ENCODE measurements around the gene CFAP52.

CFAP52 gene

DNA sequence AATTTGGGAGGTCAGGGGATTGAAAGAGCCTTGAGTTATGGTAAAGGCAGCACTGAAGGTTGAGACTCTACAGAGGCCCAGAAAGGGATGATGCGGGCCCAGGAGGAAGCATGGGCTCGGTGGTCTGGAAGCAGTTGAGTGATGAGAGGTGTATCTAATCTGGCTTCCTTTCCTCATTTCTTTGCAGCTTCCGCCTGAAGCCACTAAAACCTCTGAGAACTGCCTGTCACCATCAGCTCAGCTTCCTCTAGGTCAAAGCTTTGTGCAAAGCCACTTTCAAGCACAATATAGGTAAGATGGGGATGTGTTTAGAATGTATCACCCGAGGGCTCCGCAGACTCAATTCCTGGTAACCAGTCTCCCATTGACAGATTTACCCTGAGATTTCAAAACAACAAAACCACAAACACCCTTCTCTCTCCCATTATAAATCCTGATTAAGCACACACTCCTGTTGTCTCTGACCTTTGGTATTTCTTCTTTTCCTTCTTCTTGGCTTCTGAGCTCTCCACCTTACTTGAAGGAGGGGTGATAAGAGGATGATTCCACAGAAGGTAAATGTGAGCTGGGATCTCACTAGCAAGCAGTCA is 90.1 kb downstream of the CFAP52 start:
- DNase-seq (ENCODE audit: low read depth in 1 of 2, low spot score in 1 of 2): no peak
- TF ChIP-seq POLR2AphosphoS5 (IDR thresholded peaks at IDR 0.05; ENCODE audit: low read depth): no peak
- TF ChIP-seq, protein P1, sequence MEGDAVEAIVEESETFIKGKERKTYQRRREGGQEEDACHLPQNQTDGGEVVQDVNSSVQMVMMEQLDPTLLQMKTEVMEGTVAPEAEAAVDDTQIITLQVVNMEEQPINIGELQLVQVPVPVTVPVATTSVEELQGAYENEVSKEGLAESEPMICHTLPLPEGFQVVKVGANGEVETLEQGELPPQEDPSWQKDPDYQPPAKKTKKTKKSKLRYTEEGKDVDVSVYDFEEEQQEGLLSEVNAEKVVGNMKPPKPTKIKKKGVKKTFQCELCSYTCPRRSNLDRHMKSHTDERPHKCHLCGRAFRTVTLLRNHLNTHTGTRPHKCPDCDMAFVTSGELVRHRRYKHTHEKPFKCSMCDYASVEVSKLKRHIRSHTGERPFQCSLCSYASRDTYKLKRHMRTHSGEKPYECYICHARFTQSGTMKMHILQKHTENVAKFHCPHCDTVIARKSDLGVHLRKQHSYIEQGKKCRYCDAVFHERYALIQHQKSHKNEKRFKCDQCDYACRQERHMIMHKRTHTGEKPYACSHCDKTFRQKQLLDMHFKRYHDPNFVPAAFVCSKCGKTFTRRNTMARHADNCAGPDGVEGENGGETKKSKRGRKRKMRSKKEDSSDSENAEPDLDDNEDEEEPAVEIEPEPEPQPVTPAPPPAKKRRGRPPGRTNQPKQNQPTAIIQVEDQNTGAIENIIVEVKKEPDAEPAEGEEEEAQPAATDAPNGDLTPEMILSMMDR (IDR thresholded peaks at IDR 0.05; ENCODE audit: insufficient read depth, low read length): no peak
- no peak for TF ChIP-seq GABPA (IDR thresholded peaks at IDR 0.05; ENCODE audit: low read depth)
- TF ChIP-seq SPI1 (IDR thresholded peaks at IDR 0.05; ENCODE audit: borderline replicate concordance, low read depth): no peak
- TF ChIP-seq, protein P2, sequence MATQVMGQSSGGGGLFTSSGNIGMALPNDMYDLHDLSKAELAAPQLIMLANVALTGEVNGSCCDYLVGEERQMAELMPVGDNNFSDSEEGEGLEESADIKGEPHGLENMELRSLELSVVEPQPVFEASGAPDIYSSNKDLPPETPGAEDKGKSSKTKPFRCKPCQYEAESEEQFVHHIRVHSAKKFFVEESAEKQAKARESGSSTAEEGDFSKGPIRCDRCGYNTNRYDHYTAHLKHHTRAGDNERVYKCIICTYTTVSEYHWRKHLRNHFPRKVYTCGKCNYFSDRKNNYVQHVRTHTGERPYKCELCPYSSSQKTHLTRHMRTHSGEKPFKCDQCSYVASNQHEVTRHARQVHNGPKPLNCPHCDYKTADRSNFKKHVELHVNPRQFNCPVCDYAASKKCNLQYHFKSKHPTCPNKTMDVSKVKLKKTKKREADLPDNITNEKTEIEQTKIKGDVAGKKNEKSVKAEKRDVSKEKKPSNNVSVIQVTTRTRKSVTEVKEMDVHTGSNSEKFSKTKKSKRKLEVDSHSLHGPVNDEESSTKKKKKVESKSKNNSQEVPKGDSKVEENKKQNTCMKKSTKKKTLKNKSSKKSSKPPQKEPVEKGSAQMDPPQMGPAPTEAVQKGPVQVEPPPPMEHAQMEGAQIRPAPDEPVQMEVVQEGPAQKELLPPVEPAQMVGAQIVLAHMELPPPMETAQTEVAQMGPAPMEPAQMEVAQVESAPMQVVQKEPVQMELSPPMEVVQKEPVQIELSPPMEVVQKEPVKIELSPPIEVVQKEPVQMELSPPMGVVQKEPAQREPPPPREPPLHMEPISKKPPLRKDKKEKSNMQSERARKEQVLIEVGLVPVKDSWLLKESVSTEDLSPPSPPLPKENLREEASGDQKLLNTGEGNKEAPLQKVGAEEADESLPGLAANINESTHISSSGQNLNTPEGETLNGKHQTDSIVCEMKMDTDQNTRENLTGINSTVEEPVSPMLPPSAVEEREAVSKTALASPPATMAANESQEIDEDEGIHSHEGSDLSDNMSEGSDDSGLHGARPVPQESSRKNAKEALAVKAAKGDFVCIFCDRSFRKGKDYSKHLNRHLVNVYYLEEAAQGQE (IDR thresholded peaks at IDR 0.05; ENCODE audit: insufficient replicate concordance, low read depth): no peak
- no peaks in the 10 kb centered on the region for H3K27me3 ChIP-seq (ENCODE audit: insufficient read depth, poor library complexity, severe bottlenecking)
- H3K4me3 ChIP-seq (replicated peaks; ENCODE audit: insufficient read depth, low read length): no peak overlapping the region
- no peak overlapping the region for H3K27ac ChIP-seq (replicated peaks)

DNA sequence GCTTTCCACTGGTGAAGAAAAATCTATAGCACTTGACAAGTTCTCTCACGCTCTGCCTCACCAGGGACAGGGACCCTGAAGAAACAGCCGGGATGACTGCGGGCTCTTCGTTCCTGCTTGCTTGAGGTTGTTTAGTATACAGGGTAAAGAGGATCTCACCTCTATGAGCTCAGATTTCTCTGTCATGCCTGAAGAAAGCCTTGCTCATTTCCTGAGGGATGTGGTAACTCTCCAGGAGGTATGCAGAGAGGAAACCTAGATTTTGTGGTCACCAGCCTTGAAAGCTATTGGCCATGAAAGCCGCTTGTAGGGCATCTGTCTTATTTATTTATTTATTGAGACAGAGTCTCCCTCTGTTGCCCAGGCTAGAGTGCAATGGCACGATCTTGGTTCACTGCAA is 92.1 kb downstream of the CFAP52 start:
- no peak for DNase-seq (ENCODE audit: low read depth in 1 of 2, low spot score in 1 of 2)
- H3K27me3 ChIP-seq (ENCODE audit: insufficient read depth, poor library complexity, severe bottlenecking): no peaks in the 10 kb centered on the region
- no peak overlapping the region for H3K27ac ChIP-seq (replicated peaks)
- no peak overlapping the region for H3K4me3 ChIP-seq (replicated peaks; ENCODE audit: insufficient read depth, low read length)
- TF ChIP-seq SPI1 (IDR thresholded peaks at IDR 0.05; ENCODE audit: borderline replicate concordance, low read depth): no peak
- no peak for TF ChIP-seq GABPA (IDR thresholded peaks at IDR 0.05; ENCODE audit: low read depth)
- TF ChIP-seq POLR2AphosphoS5 (IDR thresholded peaks at IDR 0.05; ENCODE audit: low read depth): no peak
- TF ChIP-seq, protein P1 (IDR thresholded peaks at IDR 0.05; ENCODE audit: insufficient read depth, low read length): no peak
- TF ChIP-seq, protein P2 (IDR thresholded peaks at IDR 0.05; ENCODE audit: insufficient replicate concordance, low read depth): no peak

DNA sequence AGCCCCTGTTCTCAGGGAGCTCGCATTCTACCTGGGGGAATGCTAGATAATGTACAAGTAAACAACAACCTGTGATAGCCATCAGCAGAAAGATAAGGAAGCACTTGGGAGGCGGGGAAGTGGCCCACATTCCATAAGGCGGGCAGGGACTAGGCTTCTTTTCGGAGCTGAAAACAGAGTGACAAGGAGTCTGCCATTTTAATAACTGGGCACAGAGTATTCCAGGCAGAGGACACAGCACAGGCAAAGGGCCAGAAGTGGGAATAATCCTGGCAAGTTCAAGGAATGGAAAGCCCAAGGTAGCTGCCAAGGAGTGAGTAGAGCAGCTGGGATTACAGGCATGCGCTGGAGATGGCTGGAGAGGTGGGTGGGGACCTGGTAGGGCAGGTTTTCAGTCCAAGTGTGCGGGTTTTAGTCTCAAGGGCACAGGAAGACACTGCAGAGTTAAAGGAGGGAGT is 93.1 kb downstream of the CFAP52 start:
- no peak overlapping the region for H3K4me3 ChIP-seq (replicated peaks; ENCODE audit: insufficient read depth, low read length)
- no peak overlapping the region for H3K27ac ChIP-seq (replicated peaks)
- TF ChIP-seq POLR2AphosphoS5 (IDR thresholded peaks at IDR 0.05; ENCODE audit: low read depth) (no peak), SPI1 (IDR thresholded peaks at IDR 0.05; ENCODE audit: borderline replicate concordance, low read depth) (no peak), GABPA (IDR thresholded peaks at IDR 0.05; ENCODE audit: low read depth) (no peak)
- TF ChIP-seq, protein P2 (IDR thresholded peaks at IDR 0.05; ENCODE audit: insufficient replicate concordance, low read depth): no peak
- TF ChIP-seq, protein P1 (IDR thresholded peaks at IDR 0.05; ENCODE audit: insufficient read depth, low read length): no peak
- DNase-seq (ENCODE audit: low read depth in 1 of 2, low spot score in 1 of 2): no peak
- H3K27me3 ChIP-seq (ENCODE audit: insufficient read depth, poor library complexity, severe bottlenecking): no peaks in the 10 kb centered on the region

All from HL-60 (cell line).